WERI-Rb-1 (cell line): ENCODE data around the gene VSIG10.

Experiments
- DNase-seq: peaks from one replicate; pipeline ENCODE4 v3.0.0-alpha.2; 2020
- H3K27ac ChIP-seq: fragments of 250-450 bp; sonication (Bioruptor Pico); 2 replicates; pipeline ENCODE4 v1.5.1; 2020; ENCODE audit warnings: mild to moderate bottlenecking, moderate library complexity
- H3K27me3 ChIP-seq: fragments of 250-450 bp; sonication (Bioruptor Pico); 2 replicates; pipeline ENCODE4 v1.5.1; 2021; ENCODE audit warnings: mild to moderate bottlenecking, low read depth, moderate library complexity; ENCODE audit not compliant: insufficient read depth, severe bottlenecking
- H3K36me3 ChIP-seq: fragments of 250-450 bp; sonication (Bioruptor Pico); 2 replicates; pipeline ENCODE4 v1.5.1; 2020; ENCODE audit warnings: mild to moderate bottlenecking, moderate library complexity
- H3K4me3 ChIP-seq: 2 replicates; pipeline ENCODE4 v1.5.1; 2011; ENCODE audit warnings: low read depth, mild to moderate bottlenecking, control low read depth, low read length
- H3K9me3 ChIP-seq: fragments of 250-450 bp; sonication (Bioruptor Pico); 2 replicates; pipeline ENCODE4 v1.5.1; 2021; ENCODE audit warnings: mild to moderate bottlenecking, moderate library complexity; ENCODE audit not compliant: severe bottlenecking
- CTCF ChIP-seq: IDR thresholded peaks from 2 replicates; pipeline ENCODE4 v1.5.1; 2011; ENCODE audit warnings: low read depth, mild to moderate bottlenecking, control low read depth, inconsistent platforms, low read length

VSIG10 gene

GRCh38 chr12:118059341-118060191, 44.2 kb downstream of the VSIG10 start:
- H3K27ac ChIP-seq: no peak overlapping the region

GRCh38 chr12:118058881-118059280, 44.9 kb downstream of the VSIG10 start:
- TF ChIP-seq CTCF: no peak
- DNase-seq: no peak
- Histone ChIP-seq H3K27ac (no peak overlapping the region), H3K27me3 (no peaks in the 10 kb centered on the region), H3K9me3 (no peaks in the 10 kb centered on the region), H3K4me3 (no peak overlapping the region), H3K36me3 (no peaks in the 10 kb centered on the region)

More at GRCh38 chr12:118059341-118060191, 44.2 kb downstream of the VSIG10 start:
- H3K4me3 ChIP-seq: no peak overlapping the region
- H3K9me3 ChIP-seq: no peaks in the 10 kb centered on the region
- DNase-seq: no peak
- no peaks in the 10 kb centered on the region for H3K27me3 ChIP-seq
- H3K36me3 ChIP-seq: no peaks in the 10 kb centered on the region
- TF ChIP-seq CTCF: no peak

- Histone ChIP-seq H3K4me3 (no peak overlapping the region), H3K27me3 (no peaks in the 10 kb centered on the region), H3K36me3 (no peaks in the 10 kb centered on the region), H3K27ac (no peak overlapping the region), H3K9me3 (no peaks in the 10 kb centered on the region)
- no peak for TF ChIP-seq CTCF
- no peak for DNase-seq
Measured at GRCh38 chr12:118058227-118058626, 45.6 kb downstream of the VSIG10 start.

GRCh38 chr12:118055865-118056773, 47.7 kb downstream of the VSIG10 start:
- Histone ChIP-seq H3K36me3 (peaks cover 15% of the 10 kb centered on the region), H3K9me3 (no peaks in the 10 kb centered on the region), H3K4me3 (no peak overlapping the region), H3K27me3 (no peaks in the 10 kb centered on the region), H3K27ac (no peak overlapping the region)
- TF ChIP-seq CTCF: no peak
- no peak for DNase-seq

GRCh38 chr12:118055144-118055557, 48.7 kb downstream of the VSIG10 start:
- H3K9me3 ChIP-seq: no peaks in the 10 kb centered on the region
- no peaks in the 10 kb centered on the region for H3K27me3 ChIP-seq
- no peak overlapping the region for H3K4me3 ChIP-seq
- DNase-seq: peak; percentile 70
- peaks cover 24% of the 10 kb centered on the region for H3K36me3 ChIP-seq
- TF ChIP-seq CTCF: peak; percentile 81
- H3K27ac ChIP-seq: no peak overlapping the region
